ENCODE measurements around the gene MYRIP.
A peak's percentile ranks its signal among the peaks of the same experiment; 100 is the strongest.

The MYRIP gene

GRCh38 chr3:40290396-40290795, 481.0 kb downstream of the MYRIP start:
- Mint-ChIP-seq H3K27me3 (ENCODE audit: low read depth, poor library complexity) (peaks cover 4% of the 10 kb centered on the region), H3K9me3 (peaks cover 1% of the 10 kb centered on the region), H3K27ac (no peak overlapping the region), H3K4me1 (peaks cover 4% of the 10 kb centered on the region), H3K4me3 (no peak overlapping the region), H3K36me3 (ENCODE audit: low read depth) (no peaks in the 10 kb centered on the region)
- no peak for TF ChIP-seq CTCF (IDR thresholded peaks at IDR 0.05)
- DNase-seq: no peak

- Mint-ChIP-seq H3K4me3 (no peak overlapping the region), H3K9me3 (no peaks in the 10 kb centered on the region), H3K27ac (no peak overlapping the region), H3K27me3 (ENCODE audit: low read depth, poor library complexity) (no peaks in the 10 kb centered on the region), H3K36me3 (ENCODE audit: low read depth) (no peaks in the 10 kb centered on the region), H3K4me1 (peaks cover 4% of the 10 kb centered on the region)
- no peak for TF ChIP-seq CTCF (IDR thresholded peaks at IDR 0.05)
- DNase-seq: no peak
These were observed 482.1 kb downstream of the MYRIP start for GRCh38 chr3:40291471-40291870.

- H3K4me1 Mint-ChIP-seq: peaks cover 4% of the 10 kb centered on the region
- no peak for DNase-seq
- no peaks in the 10 kb centered on the region for H3K27me3 Mint-ChIP-seq (ENCODE audit: low read depth, poor library complexity)
- H3K9me3 Mint-ChIP-seq: no peaks in the 10 kb centered on the region
- H3K4me3 Mint-ChIP-seq: no peak overlapping the region
- H3K36me3 Mint-ChIP-seq (ENCODE audit: low read depth): no peaks in the 10 kb centered on the region
- TF ChIP-seq CTCF (IDR thresholded peaks at IDR 0.05): no peak
- peak overlapping the region; percentile 30 for H3K27ac Mint-ChIP-seq
These were observed 483.4 kb downstream of the MYRIP start for GRCh38 chr3:40292637-40293349.

GRCh38 chr3:40294434-40294833, 485.0 kb downstream of the MYRIP start:
- no peak for DNase-seq
- TF ChIP-seq CTCF (IDR thresholded peaks at IDR 0.05): no peak
- Mint-ChIP-seq H3K4me1 (peaks cover 4% of the 10 kb centered on the region), H3K9me3 (no peaks in the 10 kb centered on the region), H3K27me3 (ENCODE audit: low read depth, poor library complexity) (no peaks in the 10 kb centered on the region), H3K27ac (no peak overlapping the region), H3K36me3 (ENCODE audit: low read depth) (no peaks in the 10 kb centered on the region), H3K4me3 (no peak overlapping the region)

GRCh38 chr3:40298075-40298474, 488.7 kb downstream of the MYRIP start:
- TF ChIP-seq CTCF (IDR thresholded peaks at IDR 0.05): no peak
- Mint-ChIP-seq H3K4me1 (no peaks in the 10 kb centered on the region), H3K9me3 (peaks cover 12% of the 10 kb centered on the region), H3K27me3 (ENCODE audit: low read depth, poor library complexity) (no peaks in the 10 kb centered on the region), H3K4me3 (no peak overlapping the region), H3K27ac (no peak overlapping the region), H3K36me3 (ENCODE audit: low read depth) (peaks cover 11% of the 10 kb centered on the region)
- DNase-seq: no peak

GRCh38 chr3:40299130-40299720, 489.8 kb downstream of the MYRIP start:
- H3K27me3 Mint-ChIP-seq (ENCODE audit: low read depth, poor library complexity): no peaks in the 10 kb centered on the region
- DNase-seq: no peak
- H3K27ac Mint-ChIP-seq: no peak overlapping the region
- H3K9me3 Mint-ChIP-seq: peaks cover 12% of the 10 kb centered on the region
- peaks cover 11% of the 10 kb centered on the region for H3K36me3 Mint-ChIP-seq (ENCODE audit: low read depth)
- H3K4me1 Mint-ChIP-seq: no peaks in the 10 kb centered on the region
- TF ChIP-seq CTCF (IDR thresholded peaks at IDR 0.05): no peak
- no peak overlapping the region for H3K4me3 Mint-ChIP-seq

Data from nephron progenitor cell (in vitro differentiated cells).